Peyer's patch (tissue), 4 donors: ENCODE data around the gene ERC2. TPM values are rescaled to one million over a fixed set of nuclear protein-coding genes. Genes with fewer than 3 reads are reported as not detected.

Experiments used
- DNase-seq, 3 donors: peaks; one replicate each; pipeline ENCODE4 v3.0.0-alpha.2; 2017 to 2019
- H3K27ac ChIP-seq, 4 donors: fragments of 200-600 bp; sonication (generic); one replicate each; pipeline ENCODE4 v1.5.1; 2016 to 2019
- H3K27me3 ChIP-seq, 2 donors: fragments of 200-600 bp; sonication (generic); one replicate each; pipeline ENCODE4 v1.5.1; 2019
- H3K36me3 ChIP-seq, 3 donors: fragments of 200-600 bp; sonication (generic); one replicate each; pipeline ENCODE4 v1.5.1; 2016 to 2019
- H3K4me1 ChIP-seq, 4 donors: fragments of 200-600 bp; sonication (generic); one replicate each; pipeline ENCODE4 v1.5.1; 2016 to 2019
- H3K4me3 ChIP-seq, 4 donors: fragments of 200-600 bp; sonication (generic); 1 replicate in 3 of 4; 2 replicates in 1 of 4; pipeline ENCODE4 v1.5.1; 2016 to 2019; ENCODE audit warnings: mild to moderate bottlenecking in 1 of 4
- H3K9me3 ChIP-seq, 4 donors: fragments of 200-600 bp; sonication (generic); one replicate each; pipeline ENCODE4 v1.5.1; 2016 to 2019; ENCODE audit warnings: mild to moderate bottlenecking in 1 of 4
- POLR2A ChIP-seq, 2 donors: fragments of 450-650 bp; IDR thresholded peaks; one replicate each; pipeline ENCODE4 v1.5.1; 2017; ENCODE audit warnings: antibody characterized with exemption in 2 of 2, mild to moderate bottlenecking in 2 of 2, moderate library complexity in 2 of 2
- total RNA-seq, 4 donors: library from RNA; depleted of rRNA; stranded (reverse); fragments of >200 nt; gene quantifications; one replicate each; pipeline ENCODE4 v1.1.0, GENCODE V29; 2016
- TF ChIP-seq, protein P1 (sequence below), 6 experiments: fragments of 450-650 bp in 4 of 6; fragments of 200-600 bp in 2 of 6; sonication (generic) in 1 of 6; IDR thresholded peaks; one replicate each; pipeline ENCODE4 v1.5.1; 2017 to 2019; ENCODE audit warnings: antibody characterized with exemption in 6 of 6, mild to moderate bottlenecking in 3 of 6, moderate library complexity in 1 of 6

Gene ERC2
- total RNA-seq, 4 donors from 2014 or later = 0.18 to 0.83 TPM; not detected in 2

- Histone ChIP-seq H3K27ac (no peak overlapping the region), H3K4me3 (no peak overlapping the region), H3K9me3 (no peaks in the 10 kb centered on the region)
Observed at GRCh38 chr3:56342475-56342874, 125.8 kb downstream of the ERC2 start.

GRCh38 chr3:56339671-56340070, 128.6 kb downstream of the ERC2 start:
- no peak overlapping the region for H3K4me3 ChIP-seq
- DNase-seq = no peak
- no peak overlapping the region for H3K27ac ChIP-seq
- no peaks in the 10 kb centered on the region for H3K27me3 ChIP-seq
- TF ChIP-seq POLR2A (IDR thresholded peaks at IDR 0.05) = no peak
- TF ChIP-seq, protein P1, sequence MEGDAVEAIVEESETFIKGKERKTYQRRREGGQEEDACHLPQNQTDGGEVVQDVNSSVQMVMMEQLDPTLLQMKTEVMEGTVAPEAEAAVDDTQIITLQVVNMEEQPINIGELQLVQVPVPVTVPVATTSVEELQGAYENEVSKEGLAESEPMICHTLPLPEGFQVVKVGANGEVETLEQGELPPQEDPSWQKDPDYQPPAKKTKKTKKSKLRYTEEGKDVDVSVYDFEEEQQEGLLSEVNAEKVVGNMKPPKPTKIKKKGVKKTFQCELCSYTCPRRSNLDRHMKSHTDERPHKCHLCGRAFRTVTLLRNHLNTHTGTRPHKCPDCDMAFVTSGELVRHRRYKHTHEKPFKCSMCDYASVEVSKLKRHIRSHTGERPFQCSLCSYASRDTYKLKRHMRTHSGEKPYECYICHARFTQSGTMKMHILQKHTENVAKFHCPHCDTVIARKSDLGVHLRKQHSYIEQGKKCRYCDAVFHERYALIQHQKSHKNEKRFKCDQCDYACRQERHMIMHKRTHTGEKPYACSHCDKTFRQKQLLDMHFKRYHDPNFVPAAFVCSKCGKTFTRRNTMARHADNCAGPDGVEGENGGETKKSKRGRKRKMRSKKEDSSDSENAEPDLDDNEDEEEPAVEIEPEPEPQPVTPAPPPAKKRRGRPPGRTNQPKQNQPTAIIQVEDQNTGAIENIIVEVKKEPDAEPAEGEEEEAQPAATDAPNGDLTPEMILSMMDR (IDR thresholded peaks at IDR 0.05) = no peak
- H3K36me3 ChIP-seq = no peaks in the 10 kb centered on the region
- no peaks in the 10 kb centered on the region for H3K4me1 ChIP-seq
- H3K9me3 ChIP-seq = no peaks in the 10 kb centered on the region

More at GRCh38 chr3:56342475-56342874, 125.8 kb downstream of the ERC2 start:
- Histone ChIP-seq H3K4me1 (no peaks in the 10 kb centered on the region), H3K27me3 (no peaks in the 10 kb centered on the region), H3K36me3 (no peaks in the 10 kb centered on the region)
- DNase-seq = no peak
- no peak for TF ChIP-seq POLR2A (IDR thresholded peaks at IDR 0.05)
- TF ChIP-seq, protein P1 (IDR thresholded peaks at IDR 0.05) = no peak

GRCh38 chr3:56339244-56339643, 129.0 kb downstream of the ERC2 start:
- H3K9me3 ChIP-seq = no peaks in the 10 kb centered on the region
- H3K36me3 ChIP-seq = no peaks in the 10 kb centered on the region
- H3K27me3 ChIP-seq = no peaks in the 10 kb centered on the region
- H3K4me3 ChIP-seq = no peak overlapping the region
- no peaks in the 10 kb centered on the region for H3K4me1 ChIP-seq
- no peak for DNase-seq
- no peak for TF ChIP-seq POLR2A (IDR thresholded peaks at IDR 0.05)
- TF ChIP-seq, protein P1 (IDR thresholded peaks at IDR 0.05) = no peak
- no peak overlapping the region for H3K27ac ChIP-seq

DNA sequence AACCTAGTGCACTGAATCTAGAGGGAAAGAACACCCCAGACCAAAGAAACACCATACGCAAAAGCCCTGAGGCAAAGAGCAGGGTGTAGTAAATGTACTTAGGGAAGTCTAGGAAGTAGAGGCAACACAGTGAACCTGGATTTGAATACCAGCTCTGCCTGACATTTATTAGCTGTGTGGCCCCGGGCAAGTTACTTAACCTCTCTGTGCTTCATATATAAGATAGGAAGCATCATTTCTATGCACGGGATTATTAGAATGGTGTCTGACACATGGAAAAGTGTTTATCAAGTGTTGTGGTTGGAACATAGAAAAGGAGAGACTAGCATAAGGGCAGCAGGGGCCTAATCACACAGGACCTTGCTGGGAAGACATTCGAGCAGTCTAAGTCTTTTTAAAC, 132.2 kb downstream of the ERC2 start:
- Histone ChIP-seq H3K4me3 (no peak overlapping the region), H3K27ac (no peak overlapping the region), H3K9me3 (no peaks in the 10 kb centered on the region), H3K27me3 (no peaks in the 10 kb centered on the region), H3K4me1 (no peaks in the 10 kb centered on the region), H3K36me3 (no peaks in the 10 kb centered on the region)
- no peak for DNase-seq
- no peak for TF ChIP-seq POLR2A (IDR thresholded peaks at IDR 0.05)
- TF ChIP-seq, protein P1 (IDR thresholded peaks at IDR 0.05) = no peak

- no peak for DNase-seq
- no peaks in the 10 kb centered on the region for H3K36me3 ChIP-seq
- no peak overlapping the region for H3K4me3 ChIP-seq
- H3K9me3 ChIP-seq = no peaks in the 10 kb centered on the region
- H3K27ac ChIP-seq = no peak overlapping the region
- H3K27me3 ChIP-seq = no peaks in the 10 kb centered on the region
- H3K4me1 ChIP-seq = no peaks in the 10 kb centered on the region
- TF ChIP-seq, protein P1 (IDR thresholded peaks at IDR 0.05) = no peak
- no peak for TF ChIP-seq POLR2A (IDR thresholded peaks at IDR 0.05)
Observed at GRCh38 chr3:56324473-56324872, 143.8 kb downstream of the ERC2 start.

DNA sequence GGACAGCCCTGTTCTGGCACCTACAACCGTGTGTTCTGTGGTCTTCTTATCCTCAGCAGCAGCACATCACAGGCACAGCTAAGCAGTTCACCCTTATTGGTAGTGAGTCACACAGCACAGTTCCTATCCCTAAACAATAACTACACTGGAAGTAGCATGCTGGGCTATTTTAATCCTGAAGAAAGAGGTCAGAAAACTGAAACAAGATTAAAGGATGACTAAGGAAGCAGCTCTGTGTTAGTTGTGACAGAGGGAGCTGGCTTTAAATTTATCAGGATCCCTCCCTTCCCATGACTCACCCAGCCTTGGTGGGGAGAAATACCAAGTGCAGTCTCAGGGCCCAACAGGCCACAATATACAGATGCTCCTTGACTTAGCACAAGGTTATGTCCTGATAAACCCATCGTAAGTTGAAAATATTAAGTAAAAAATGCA, 144.3 kb downstream of the ERC2 start:
- Histone ChIP-seq H3K4me3 (no peak overlapping the region), H3K36me3 (no peaks in the 10 kb centered on the region), H3K27me3 (no peaks in the 10 kb centered on the region), H3K4me1 (no peaks in the 10 kb centered on the region), H3K27ac (no peak overlapping the region), H3K9me3 (no peaks in the 10 kb centered on the region)
- TF ChIP-seq, protein P1 (IDR thresholded peaks at IDR 0.05) = no peak
- no peak for DNase-seq
